H1 (cell line): ENCODE measurements around the gene RANBP17. TPM values are rescaled to one million over a fixed set of nuclear protein-coding genes. Genes with fewer than 3 reads are reported as not detected.

Source experiments
- CTCF ChIA-PET: fragments of 300-600 bp; sonication (Branson Sonifier 250); formaldehyde crosslinking; loops from one replicate; lab custom pipeline; 2021; ENCODE audit not compliant: partially characterized antibody; lab: Charles Lee
- POLR2A ChIA-PET: fragments of 300-600 bp; sonication (Branson Sonifier 250); formaldehyde crosslinking; loops from one replicate; lab custom pipeline; 2021; ENCODE audit warnings: inconsistent platforms; ENCODE audit not compliant: partially characterized antibody; lab: Charles Lee
- DNase-seq, 2 experiments: peaks; one replicate each; pipeline versions ENCODE4 v3.0.0 to v3.0.0-alpha.2; 2010 to 2022; ENCODE audit warnings: low spot score in 2 of 2, low read depth in 1 of 2, mixed read lengths in 1 of 2
- FAIRE-seq: peaks from 2 replicates; lab custom pipeline; 2011; peaks lifted over from hg19 to GRCh38; lab: Jason Lieb, UNC
- H2AFZ ChIP-seq: 2 replicates; pipeline ENCODE4 v1.8.1; 2012; ENCODE audit warnings: low read length, inconsistent platforms
- H2AK5ac ChIP-seq: 2 replicates; pipeline ENCODE4 v1.6.1; 2013; ENCODE audit warnings: low read depth, low read length
- H2BK120ac ChIP-seq: replicated peaks from 2 replicates; pipeline ENCODE3; 2013; ENCODE audit warnings: low read depth, low read length, inconsistent platforms
- H2BK12ac ChIP-seq: 2 replicates; pipeline ENCODE4 v1.6.1; 2013; ENCODE audit warnings: low read depth, low read length
- H2BK15ac ChIP-seq: 2 replicates; pipeline ENCODE4 v1.6.1; 2013; ENCODE audit warnings: low read length
- H2BK20ac ChIP-seq: 2 replicates; pipeline ENCODE4 v1.6.1; 2013; ENCODE audit warnings: low read length
- H2BK5ac ChIP-seq: 2 replicates; pipeline ENCODE4 v1.6.1; 2013; ENCODE audit warnings: low read depth, low read length
- H3K14ac ChIP-seq: 2 replicates; pipeline ENCODE4 v1.6.1; 2013; ENCODE audit warnings: inconsistent platforms; ENCODE audit not compliant: insufficient read length
- H3K18ac ChIP-seq: 2 replicates; pipeline ENCODE4 v1.6.1; 2013; ENCODE audit warnings: low read length; ENCODE audit errors: extremely low read depth
- H3K23ac ChIP-seq: 2 replicates; pipeline ENCODE4 v1.6.1; 2013; ENCODE audit warnings: inconsistent platforms; ENCODE audit not compliant: insufficient read length
- H3K23me2 ChIP-seq: 2 replicates; pipeline ENCODE4 v1.6.1; 2013; ENCODE audit warnings: low read depth, low read length
- H3K27ac ChIP-seq: 2 replicates; pipeline ENCODE4 v1.6.1; 2011; ENCODE audit warnings: low read depth, low read length, inconsistent platforms
- H3K27me3 ChIP-seq, 4 experiments: replicated peaks in 1 of 4; 1 replicate in 1 of 4; 2 replicates in 3 of 4; pipeline versions ENCODE4 v1.6.1 to v1.8.1; 2011 to 2013; ENCODE audit warnings: low read length in 3 of 4, mild to moderate bottlenecking in 3 of 4, inconsistent platforms in 2 of 4, mixed read lengths in 2 of 4, moderate library complexity in 1 of 4; ENCODE audit not compliant: control insufficient read depth in 3 of 4, insufficient read depth in 3 of 4; ENCODE audit errors: extremely low read depth in 1 of 4
- H3K36me3 ChIP-seq, 4 experiments: 2 replicates each; pipeline versions ENCODE4 v1.6.1 to v1.8.1; 2011 to 2013; ENCODE audit warnings: mild to moderate bottlenecking in 4 of 4, low read length in 3 of 4, moderate library complexity in 2 of 4, control low read depth in 1 of 4, inconsistent platforms in 1 of 4; ENCODE audit not compliant: insufficient read depth in 4 of 4, control insufficient read depth in 2 of 4
- H3K4ac ChIP-seq: replicated peaks from 2 replicates; pipeline ENCODE3; 2013; ENCODE audit warnings: low read length, low read depth, mixed read lengths, inconsistent platforms; ENCODE audit not compliant: insufficient read length
- H3K4me1 ChIP-seq, 4 experiments: replicated peaks in 1 of 4; 1 replicate in 1 of 4; 2 replicates in 3 of 4; pipeline versions ENCODE4 v1.6.1 to v1.8.1; 2011 to 2013; ENCODE audit warnings: low read length in 3 of 4, inconsistent platforms in 2 of 4, mixed read lengths in 1 of 4; ENCODE audit not compliant: insufficient read depth in 4 of 4, control insufficient read depth in 3 of 4
- H3K4me2 ChIP-seq, 2 experiments: 2 replicates each; pipeline versions ENCODE4 v1.6.1 to v1.8.1; 2011 to 2013; ENCODE audit warnings: low read depth in 2 of 2, low read length in 2 of 2, control low read depth in 1 of 2, inconsistent platforms in 1 of 2, mild to moderate bottlenecking in 1 of 2; ENCODE audit not compliant: insufficient read depth in 1 of 2
- H3K4me3 ChIP-seq, 4 experiments: fragments of 200-600, 300-600 bp in 1 of 4; sonication (generic), shearing (Covaris generic), sonication (Bioruptor Twin) in 1 of 4; 2 replicates each; pipeline versions ENCODE4 v1.5.1 to v1.8.1; 2011 to 2016; ENCODE audit warnings: low read length in 4 of 4, low read depth in 3 of 4, control low read depth in 2 of 4, inconsistent platforms in 2 of 4, mild to moderate bottlenecking in 2 of 4, mixed read lengths in 1 of 4, moderate library complexity in 1 of 4; ENCODE audit not compliant: insufficient read depth in 2 of 4; ENCODE audit errors: extremely low read depth in 1 of 4
- H3K56ac ChIP-seq: replicated peaks from 2 replicates; pipeline ENCODE3; 2013; ENCODE audit warnings: low read depth, mild to moderate bottlenecking, mixed read lengths, low read length, inconsistent platforms; ENCODE audit not compliant: insufficient read length
- H3K79me1 ChIP-seq: 2 replicates; pipeline ENCODE4 v1.6.1; 2013; ENCODE audit warnings: low read depth, low read length, control low read depth
- H3K79me2 ChIP-seq, 2 experiments: 2 replicates each; pipeline versions ENCODE4 v1.6.1 to v1.8.1; 2012 to 2013; ENCODE audit warnings: low read length in 2 of 2, mild to moderate bottlenecking in 2 of 2, inconsistent platforms in 1 of 2; ENCODE audit not compliant: insufficient read depth in 2 of 2, control insufficient read depth in 1 of 2
- H3K9ac ChIP-seq, 4 experiments: replicated peaks in 1 of 4; 1 replicate in 1 of 4; 2 replicates in 3 of 4; pipeline versions ENCODE4 v1.6.1 to v1.8.1; 2011 to 2013; ENCODE audit warnings: low read depth in 3 of 4, low read length in 3 of 4, control low read depth in 2 of 4, mild to moderate bottlenecking in 2 of 4, moderate library complexity in 2 of 4, inconsistent platforms in 1 of 4; ENCODE audit errors: extremely low read depth in 1 of 4
- H3K9me3 ChIP-seq, 2 experiments: 2 replicates each; pipeline versions ENCODE4 v1.6.1 to v1.8.1; 2012 to 2013; ENCODE audit warnings: mild to moderate bottlenecking in 2 of 2, moderate library complexity in 2 of 2, control low read depth in 1 of 2, inconsistent platforms in 1 of 2, low read depth in 1 of 2, low read length in 1 of 2, mixed read lengths in 1 of 2; ENCODE audit not compliant: insufficient read depth in 2 of 2
- H4K20me1 ChIP-seq, 2 experiments: replicated peaks in 1 of 2; 2 replicates each; pipeline versions ENCODE3 to v1.8.1; 2011 to 2013; ENCODE audit warnings: inconsistent platforms in 2 of 2, low read length in 2 of 2, mild to moderate bottlenecking in 1 of 2; ENCODE audit not compliant: insufficient read depth in 2 of 2, control insufficient read depth in 1 of 2
- H4K5ac ChIP-seq: 2 replicates; pipeline ENCODE4 v1.6.1; 2013; ENCODE audit warnings: low read length, low read depth, mixed read lengths, inconsistent platforms; ENCODE audit not compliant: insufficient read length
- H4K8ac ChIP-seq: 2 replicates; pipeline ENCODE4 v1.8.0; 2013; ENCODE audit warnings: mild to moderate bottlenecking, moderate library complexity, low read length, inconsistent platforms; ENCODE audit not compliant: insufficient read depth; ENCODE audit errors: extremely low read depth
- H4K91ac ChIP-seq: replicated peaks from 2 replicates; pipeline ENCODE3; 2013; ENCODE audit warnings: low read length, mixed read lengths, inconsistent platforms; ENCODE audit not compliant: insufficient read length
- HDAC2 ChIP-seq, 2 experiments: fragments of 300-600 bp in 1 of 2; sonication (generic) in 1 of 2; IDR thresholded peaks; 2 replicates each; pipeline ENCODE4 v1.6.1; 2011 to 2012; ENCODE audit warnings: low read depth in 2 of 2, low read length in 2 of 2, mild to moderate bottlenecking in 2 of 2, moderate library complexity in 2 of 2, borderline replicate concordance in 1 of 2, inconsistent platforms in 1 of 2
- JUN ChIP-seq: IDR thresholded peaks from 2 replicates; pipeline ENCODE4 v1.6.1; 2011; ENCODE audit warnings: low read depth, mild to moderate bottlenecking, improper control_type of control experiment, low read length
- RNF2 ChIP-seq: fragments of 200-900, 300-1000 bp; sonication (generic); IDR thresholded peaks from 2 replicates; pipeline ENCODE4 v1.7.1; 2016; ENCODE audit warnings: borderline replicate concordance, low read depth, mild to moderate bottlenecking, antibody characterized with exemption, low read length; ENCODE audit not compliant: poor library complexity, severe bottlenecking; ENCODE audit errors: missing control alignments
- YY1 ChIP-seq: IDR thresholded peaks from 2 replicates; pipeline ENCODE4 v1.6.1; 2011; ENCODE audit warnings: low read depth, mild to moderate bottlenecking, low read length
- WGBS, 2 experiments: shearing (Covaris generic) in 1 of 2; methylation state at CpG; one replicate each; pipeline versions ENCODE4 v1.1.6 to v1.1.7; 2013 to 2015; ENCODE audit warnings: low lambda C conversion rate in 2 of 2, mixed read lengths in 2 of 2, inconsistent platforms in 1 of 2, low coverage in 1 of 2, missing lambda C conversion rate in 1 of 2; ENCODE audit not compliant: insufficient replicate concordance in 2 of 2, insufficient coverage in 1 of 2, insufficient read length in 1 of 2; ENCODE audit errors: extremely low coverage in 1 of 2, missing lambda C conversion rate in 1 of 2; 5-methylcytosine and 5-hydroxymethylcytosine counted together
- polyA plus RNA-seq, 7 experiments: library from polyadenylated mRNA; depleted of rRNA in 3 of 7; stranded (reverse) in 5 of 7; unstranded in 2 of 7; fragments of >200 nt in 5 of 7; fragments of 200-250 nt in 2 of 7; gene quantifications; 1 replicate in 5 of 7; 2 replicates in 1 of 7; 4 replicates in 1 of 7; pipeline versions ENCODE4 v1.2.1 to v1.2.3, GENCODE V29; 2011 to 2013; ENCODE audit warnings: missing spikeins in 2 of 7, mixed read lengths in 2 of 7
- total RNA-seq: library from RNA; stranded (reverse); fragmentation: NEBNext Ultra II Directional; extraction: Animal tissue kit (Norgen Biotek cat#: 25700); gene quantifications from 2 replicates; pipeline ENCODE4 v1.2.1, GENCODE V29; 2021

Gene RANBP17
- total and polyA plus RNA-seq, 2 of the 8 experiments (the other 6 are each of a cell fraction or from before 2014, with no cell fraction given), result 8.6 to 21.3 TPM

GRCh38 chr5:171143171-171143570, 281.4 kb downstream of the RANBP17 start:
- H2BK20ac ChIP-seq, result no peak overlapping the region
- H3K79me1 ChIP-seq, result no peaks in the 10 kb centered on the region
- 92% methylated on average over 3 of the region's 3 CpGs; no CpG with 5 or more reads in 1 of the 2 experiments for WGBS, 2 experiments
- H2AK5ac ChIP-seq, result no peak overlapping the region
- H3K9ac ChIP-seq, result no peak overlapping the region
- H4K8ac ChIP-seq, result no peak overlapping the region
- H3K56ac ChIP-seq, result no peak overlapping the region
- H2AFZ ChIP-seq, result no peak overlapping the region
- H3K4ac ChIP-seq, result no peak overlapping the region
- no peak overlapping the region for H4K91ac ChIP-seq
- H3K79me2 ChIP-seq, result no peaks in the 10 kb centered on the region
- H3K18ac ChIP-seq, result no peak overlapping the region
- no peak overlapping the region for H3K27ac ChIP-seq
- no peaks in the 10 kb centered on the region for H3K27me3 ChIP-seq
- H3K36me3 ChIP-seq, result no peaks in the 10 kb centered on the region
- no peak for FAIRE-seq
- H2BK12ac ChIP-seq, result no peak overlapping the region
- H3K23ac ChIP-seq, result no peak overlapping the region
- no peak overlapping the region for H3K14ac ChIP-seq
- POLR2A ChIA-PET, result interaction anchor here (1.0 kb wide), 1 partner anchor 245 kb away, joined by 3 read pairs; the partner anchor contains the start of gene NPM1
- no peaks in the 10 kb centered on the region for H3K4me1 ChIP-seq
- no peak overlapping the region for H3K4me3 ChIP-seq
- no peaks in the 10 kb centered on the region; the same call in 1 of the 2 replicates for H3K23me2 ChIP-seq
- no peak overlapping the region for H2BK15ac ChIP-seq
- H3K9me3 ChIP-seq, result no peaks in the 10 kb centered on the region
- no peaks in the 10 kb centered on the region for H4K20me1 ChIP-seq
- no peak overlapping the region for H2BK5ac ChIP-seq
- H4K5ac ChIP-seq, result no peak overlapping the region
- TF ChIP-seq RNF2 (no peak), JUN (no peak), YY1 (no peak), HDAC2 (IDR thresholded peaks at IDR 0.05; ENCODE audit: borderline replicate concordance in 1 of 2, low read depth in 2 of 2, low read length in 2 of 2) (no peak)
- no peak overlapping the region for H2BK120ac ChIP-seq
- CTCF ChIA-PET, result interaction anchor here (0.8 to 1.6 kb wide), 3 partner anchors 9 to 20 kb away, joined by 3 to 6 read pairs (median 4); no protein-coding TSS in a partner anchor
- no peak for DNase-seq
- H3K4me2 ChIP-seq, result no peak overlapping the region
